ENCODE measurements around the gene DAB2IP. TPM values are rescaled to one million over a fixed set of nuclear protein-coding genes. Genes with fewer than 3 reads are reported as not detected.
A peak's percentile ranks its signal among the peaks of the same experiment; 100 is the strongest.

Gene DAB2IP
- total and polyA plus RNA-seq, 4 donors, result 2.3 to 13.1 (median 5.4) TPM

- H3K27me3 ChIP-seq (ENCODE audit: control insufficient read depth in 4 of 4, insufficient read depth in 4 of 4, low read length in 3 of 4), result no peaks in the 10 kb centered on the region
- no peak for TF ChIP-seq NR2F2 (IDR thresholded peaks at IDR 0.05)
- TF ChIP-seq ZBTB33 (IDR thresholded peaks at IDR 0.05), result no peak
- no peak for TF ChIP-seq HNF4G (IDR thresholded peaks at IDR 0.05)
- no peak for TF ChIP-seq YY1 (IDR thresholded peaks at IDR 0.05)
- TF ChIP-seq HNF4A (conservative IDR thresholded peaks at IDR 0.05), result no peak
- TF ChIP-seq CTCF (IDR thresholded peaks at IDR 0.05; ENCODE audit: low read depth, low read length, missing input control), result no peak
- no peak for TF ChIP-seq JUND (IDR thresholded peaks at IDR 0.05)
- TF ChIP-seq FOXA1 (IDR thresholded peaks at IDR 0.05), result no peak
- TF ChIP-seq SP1 (IDR thresholded peaks at IDR 0.05), result no peak
- no peak for TF ChIP-seq RXRA (IDR thresholded peaks at IDR 0.05)
- TF ChIP-seq RAD21 (IDR thresholded peaks at IDR 0.05), result no peak
- H3K36me3 ChIP-seq (ENCODE audit: control insufficient read depth in 4 of 4, insufficient read depth in 3 of 4, low read depth in 1 of 4, low read length in 3 of 4), result no peaks in the 10 kb centered on the region
- no peak overlapping the region for H3K4me3 ChIP-seq (ENCODE audit: low read depth in 1 of 3, low read length in 3 of 3)
- no peaks in the 10 kb centered on the region for H3K4me1 ChIP-seq (ENCODE audit: control insufficient read depth in 4 of 4, insufficient read depth in 4 of 4, low read length in 3 of 4)
- no peak overlapping the region for H3K27ac ChIP-seq (ENCODE audit: low read depth in 1 of 2, low read length in 2 of 2)
- WGBS, result 73% methylated on average over 3 of the region's 3 CpGs
- peak; percentile 8 for DNase-seq (ENCODE audit: low spot score)
- no peak overlapping the region for H3K9ac ChIP-seq (ENCODE audit: low read depth in 1 of 2, low read length in 2 of 2)
- H3K9me3 ChIP-seq (ENCODE audit: control insufficient read depth in 4 of 4, low read length in 3 of 4), result peaks cover 0 to 2% (median under 1%) of the 10 kb centered on the region in 4 donors
These were observed 150.1 kb downstream of the DAB2IP start for GRCh38 chr9:121801579-121801978.

- Histone ChIP-seq H3K36me3 (ENCODE audit: control insufficient read depth in 4 of 4, insufficient read depth in 3 of 4, low read depth in 1 of 4, low read length in 3 of 4) (no peaks in the 10 kb centered on the region), H3K27me3 (ENCODE audit: control insufficient read depth in 4 of 4, insufficient read depth in 4 of 4, low read length in 3 of 4) (no peaks in the 10 kb centered on the region), H3K9ac (ENCODE audit: low read depth in 1 of 2, low read length in 2 of 2) (no peak overlapping the region), H3K9me3 (ENCODE audit: control insufficient read depth in 4 of 4, low read length in 3 of 4) (peaks cover 0 to 2% (median under 1%) of the 10 kb centered on the region in 4 donors), H3K4me1 (ENCODE audit: control insufficient read depth in 4 of 4, insufficient read depth in 4 of 4, low read length in 3 of 4) (no peaks in the 10 kb centered on the region), H3K27ac (ENCODE audit: low read depth in 1 of 2, low read length in 2 of 2) (no peak overlapping the region), H3K4me3 (ENCODE audit: low read depth in 1 of 3, low read length in 3 of 3) (no peak overlapping the region)
- DNase-seq (ENCODE audit: low spot score), result peak; percentile 24
- 85% methylated on average over 5 of the region's 5 CpGs for WGBS
- TF ChIP-seq ATF3 (IDR thresholded peaks at IDR 0.05) (no peak), CTCF (IDR thresholded peaks at IDR 0.05; ENCODE audit: low read depth, low read length, missing input control) (no peak), REST (IDR thresholded peaks at IDR 0.05) (no peak), TAF1 (conservative IDR thresholded peaks at IDR 0.05) (no peak), RXRA (IDR thresholded peaks at IDR 0.05) (no peak), HNF4A (conservative IDR thresholded peaks at IDR 0.05) (no peak), FOXA1 (IDR thresholded peaks at IDR 0.05) (no peak), SP1 (IDR thresholded peaks at IDR 0.05) (no peak)
These were observed 151.3 kb downstream of the DAB2IP start for GRCh38 chr9:121802753-121803152.

Measured in liver (tissue), 9 donors.